ENCODE results near the gene HERPUD1. TPM values are rescaled to one million over a fixed set of nuclear protein-coding genes. Genes with fewer than 3 reads are reported as not detected.

HERPUD1 gene
- total and polyA plus RNA-seq, 9 of the 15 experiments (the other 6 are each of a cell fraction or from before 2014, with no cell fraction given): 14.2 to 60.7 (median 37.4) TPM

GRCh38 chr16:56964243-56965148, 32.6 kb downstream of the HERPUD1 start (continued):
- TF ChIP-seq E2F8 (IDR thresholded peaks at IDR 0.05; ENCODE audit: low read depth, partially characterized antibody) (peak; percentile 68), TEAD4 (IDR thresholded peaks at IDR 0.05; ENCODE audit: low read length) (peak; percentile 88), TEAD4 (CRISPR knock-in tag; IDR thresholded peaks at IDR 0.05; ENCODE audit: borderline replicate concordance) (peak; percentile 78; the same call in 1 of the 2 replicates), ATF6 (CRISPR knock-in tag; IDR thresholded peaks at IDR 0.05) (no peak), HNRNPLL (IDR thresholded peaks at IDR 0.05; ENCODE audit: low read depth, low read length, poor library complexity, severe bottlenecking) (no peak), U2AF1 (optimal IDR thresholded peaks at IDR 0.05; ENCODE audit: low read depth, low read length) (no peak), HCFC1 (IDR thresholded peaks at IDR 0.05; ENCODE audit: low read depth, low read length) (no peak; the same call in 1 of the 2 replicates), TFAP4 (CRISPR knock-in tag; IDR thresholded peaks at IDR 0.05; ENCODE audit: borderline replicate concordance) (0 out of 2 replicates have a peak, but pooled peaks have one; percentile 59), HDAC3 (IDR thresholded peaks at IDR 0.05; ENCODE audit: borderline replicate concordance, partially characterized antibody) (peak; percentile 38), SRSF1 (IDR thresholded peaks at IDR 0.05; ENCODE audit: low read depth, low read length) (no peak), POLR2H (tag; IDR thresholded peaks at IDR 0.05; ENCODE audit: low read depth) (no peak), HDGF (IDR thresholded peaks at IDR 0.05) (no peak), ZBTB43 (CRISPR knock-in tag; IDR thresholded peaks at IDR 0.05) (no peak), RBM25 (IDR thresholded peaks at IDR 0.05; ENCODE audit: low read depth, low read length, severe bottlenecking) (no peak), SP1 (CRISPR knock-in tag; IDR thresholded peaks at IDR 0.05) (no peak), ZNF232 (CRISPR knock-in tag; IDR thresholded peaks at IDR 0.05) (no peak), HDAC2 (IDR thresholded peaks at IDR 0.05) (no peak), ZKSCAN1 (IDR thresholded peaks at IDR 0.05; ENCODE audit: low read depth, low read length) (0 out of 2 replicates have a peak, but pooled peaks have one; percentile 34), NFE2 (IDR thresholded peaks at IDR 0.05; ENCODE audit: low read depth) (peak; percentile 35; the same call in 1 of the 2 replicates), ERF (CRISPR knock-in tag; IDR thresholded peaks at IDR 0.05) (no peak)
